Activated CD4-positive, alpha-beta T cell treated with anti-CD3 and anti-CD28 coated beads, Interleukin-10, Interleukin-2, amounts not matched to agents 100 ng/mL and 50 ng/mL, durations not matched to agents 16 hours and 8 hours (primary cell): ENCODE data around the gene TWIST1.

Experiments
- DNase-seq: peaks from one replicate; pipeline ENCODE4 v3.0.0-alpha.2; 2020

Gene TWIST1

GRCh38 chr7:19117091-19117869 lies at the start of gene TWIST1:
Gene TWIST1, minus strand, starts transcription at chr7:19117636. Its CDS starts 315 bp downstream, at chr7:19117321.
- peak; percentile 6 for DNase-seq

DNA sequence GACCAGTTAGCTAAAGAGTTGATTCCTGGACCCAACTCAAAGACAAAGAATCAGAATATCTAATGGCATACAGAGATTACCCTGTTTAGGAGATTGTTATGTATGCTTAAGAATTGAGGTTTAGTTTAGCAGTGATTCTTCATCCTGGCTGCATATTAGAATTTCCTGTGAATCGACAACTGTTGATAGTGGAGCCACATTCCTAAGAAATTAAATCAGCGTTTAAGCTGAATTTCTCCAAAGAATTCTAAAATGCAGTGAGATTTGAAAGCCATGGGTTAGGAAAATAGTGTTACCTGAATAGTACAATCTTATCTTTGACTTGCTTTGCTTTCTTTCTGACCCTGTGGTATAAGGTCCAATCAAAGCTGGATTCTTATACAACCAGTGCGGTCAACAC lies 44.2 kb upstream of the TWIST1 start:
- no peak for DNase-seq

GRCh38 chr7:19146699-19147098 lies 29.3 kb upstream of the TWIST1 start:
- DNase-seq = no peak

- DNase-seq = no peak
Observed at GRCh38 chr7:19145434-19146115, 28.1 kb upstream of the TWIST1 start.

DNA sequence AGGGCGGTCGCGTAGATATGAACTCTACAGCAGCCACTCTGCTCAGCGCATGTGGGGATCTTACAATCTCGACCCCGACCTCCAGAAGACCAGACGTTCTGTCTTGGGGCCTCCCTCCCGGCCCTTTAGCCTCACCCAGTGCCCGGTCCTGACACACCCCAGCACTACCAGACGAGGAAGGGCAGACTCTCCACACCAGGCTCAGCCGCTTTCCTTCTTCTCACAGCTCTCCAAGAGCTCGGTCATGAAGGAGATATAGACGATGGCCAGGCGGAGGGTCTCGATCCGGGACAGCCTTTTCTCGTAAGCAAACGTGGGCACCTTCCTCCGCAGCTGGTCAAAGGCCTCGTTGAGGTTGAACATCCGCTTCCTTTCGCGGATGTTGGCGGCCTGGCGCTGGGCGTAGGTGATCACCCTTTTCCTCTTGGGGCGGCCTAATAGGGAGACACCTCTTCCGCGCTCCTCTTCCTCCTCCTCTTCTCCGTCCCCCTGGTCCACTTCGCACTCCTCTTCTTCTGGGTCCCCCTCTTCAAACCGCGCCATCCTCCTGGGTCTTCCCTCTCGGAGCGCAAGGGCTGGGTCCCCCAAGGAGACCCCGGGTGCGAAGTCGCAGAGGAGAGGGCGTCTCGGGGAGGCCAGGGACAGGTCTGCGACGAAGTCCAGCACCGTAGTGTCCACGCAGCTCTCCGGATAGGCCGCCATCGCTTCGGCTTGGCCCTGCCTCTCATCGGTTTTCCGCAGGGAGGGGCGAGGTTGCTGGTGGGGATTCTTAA lies 27.4 kb upstream of the TWIST1 start, which contains the start of gene FERD3L:
Gene FERD3L (minus strand): TSS at position 761 of the 773 bp plus-strand sequence. CDS start 59 bp downstream, at position 702.
- no peak for DNase-seq

DNA sequence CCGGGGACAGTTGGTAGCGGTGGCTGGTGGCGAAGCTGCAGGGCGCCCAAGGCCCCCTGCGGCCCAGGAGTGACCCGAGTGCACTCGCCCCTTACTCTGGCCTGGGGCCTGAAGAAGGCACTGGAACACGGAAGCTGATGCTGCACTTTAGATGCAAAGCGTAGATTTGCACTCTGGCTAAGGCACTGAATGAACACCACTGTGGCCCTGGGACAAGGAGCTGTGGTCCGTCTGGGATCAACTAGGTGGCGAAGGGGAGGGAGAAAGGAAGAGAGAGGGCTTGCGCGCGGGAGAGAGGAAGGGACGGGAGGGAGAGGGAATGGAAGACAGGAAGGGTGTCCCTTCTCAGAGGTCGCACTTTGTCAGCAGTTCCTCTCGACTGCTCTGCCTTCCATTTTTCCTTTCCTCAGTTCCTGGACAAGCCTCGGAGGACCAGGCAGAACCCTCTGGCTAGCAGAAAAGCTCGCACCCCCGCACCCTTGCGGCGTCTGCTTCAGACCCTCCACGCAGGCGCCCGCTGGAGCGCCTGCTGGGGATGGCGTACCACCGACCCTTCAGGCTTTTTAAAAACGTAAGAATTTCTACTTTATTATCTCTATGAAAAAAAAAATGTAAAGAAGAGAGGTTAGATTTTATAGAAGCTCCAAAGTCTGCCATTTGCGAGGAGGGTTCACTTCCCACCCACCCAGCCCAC lies 26.6 kb upstream of the TWIST1 start:
- DNase-seq = no peak

DNA sequence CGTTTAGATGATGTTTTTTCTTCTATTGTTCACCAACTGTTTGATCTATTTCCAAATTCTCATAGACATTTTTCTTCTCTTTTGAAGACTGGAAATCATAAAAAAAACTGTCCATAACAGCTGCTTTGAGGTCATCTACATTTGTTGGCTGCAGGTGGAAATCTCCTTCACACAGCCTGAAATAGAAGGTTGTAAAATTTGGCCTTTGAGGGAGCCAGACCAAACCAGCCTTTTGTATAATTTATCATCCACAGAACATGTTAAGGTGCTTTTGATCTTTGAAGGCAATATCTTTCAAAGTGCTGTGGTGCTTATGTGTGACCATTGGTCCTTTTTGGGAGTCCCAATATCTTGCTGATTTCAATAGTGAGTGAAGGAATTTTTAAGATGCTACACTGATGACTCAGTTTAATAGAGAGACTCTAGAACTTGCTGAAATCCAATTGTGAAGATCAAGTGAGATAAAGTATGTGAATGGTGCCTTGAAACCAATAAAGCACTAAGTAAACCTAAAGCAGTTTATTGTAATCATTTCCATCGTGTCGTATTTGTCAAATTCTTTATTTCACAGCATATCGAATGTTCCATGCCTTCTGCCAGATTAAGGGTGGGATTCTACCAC lies 22.4 kb upstream of the TWIST1 start:
- no peak for DNase-seq

- no peak for DNase-seq
Observed at GRCh38 chr7:19133886-19134285, 16.4 kb upstream of the TWIST1 start.

GRCh38 chr7:19133390-19133789 lies 16.0 kb upstream of the TWIST1 start:
- DNase-seq = no peak

- DNase-seq = no peak
Observed at GRCh38 chr7:19128856-19129255, 11.4 kb upstream of the TWIST1 start.

GRCh38 chr7:19121977-19122588 lies 4.6 kb upstream of the TWIST1 start:
- peak; percentile 8 for DNase-seq

DNA sequence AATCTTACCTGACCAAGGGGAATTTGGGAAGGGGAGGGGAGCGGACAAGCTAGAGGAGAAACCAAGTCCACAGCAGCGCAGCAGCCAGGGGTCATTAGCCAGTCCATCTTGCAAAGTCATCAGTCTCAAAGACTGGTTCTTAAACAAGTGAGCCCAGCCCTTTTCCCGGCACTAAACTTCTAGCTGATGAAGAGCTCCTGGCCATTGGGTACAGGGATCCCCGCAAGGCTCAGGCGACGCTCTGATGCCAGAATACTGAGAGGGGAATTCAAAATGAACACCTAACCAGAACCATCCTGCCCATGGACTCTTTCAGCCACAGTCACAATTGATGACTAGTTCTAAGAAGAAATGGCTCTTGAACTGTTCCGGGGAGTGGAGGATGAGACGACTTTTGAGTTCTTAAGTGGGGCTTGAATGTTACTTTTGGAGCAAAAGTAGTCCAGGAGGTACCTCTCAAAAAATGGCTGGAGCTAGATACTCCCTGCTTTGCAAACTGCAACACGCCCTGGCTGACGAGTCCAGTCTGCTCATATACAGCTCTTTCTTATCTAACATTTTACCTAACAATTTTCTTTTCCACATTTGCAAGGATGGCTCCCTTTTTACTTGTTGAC lies 2.5 kb upstream of the TWIST1 start:
- DNase-seq = no peak

- no peak for DNase-seq
Observed at GRCh38 chr7:19119372-19119771, 1.9 kb upstream of the TWIST1 start.

DNA sequence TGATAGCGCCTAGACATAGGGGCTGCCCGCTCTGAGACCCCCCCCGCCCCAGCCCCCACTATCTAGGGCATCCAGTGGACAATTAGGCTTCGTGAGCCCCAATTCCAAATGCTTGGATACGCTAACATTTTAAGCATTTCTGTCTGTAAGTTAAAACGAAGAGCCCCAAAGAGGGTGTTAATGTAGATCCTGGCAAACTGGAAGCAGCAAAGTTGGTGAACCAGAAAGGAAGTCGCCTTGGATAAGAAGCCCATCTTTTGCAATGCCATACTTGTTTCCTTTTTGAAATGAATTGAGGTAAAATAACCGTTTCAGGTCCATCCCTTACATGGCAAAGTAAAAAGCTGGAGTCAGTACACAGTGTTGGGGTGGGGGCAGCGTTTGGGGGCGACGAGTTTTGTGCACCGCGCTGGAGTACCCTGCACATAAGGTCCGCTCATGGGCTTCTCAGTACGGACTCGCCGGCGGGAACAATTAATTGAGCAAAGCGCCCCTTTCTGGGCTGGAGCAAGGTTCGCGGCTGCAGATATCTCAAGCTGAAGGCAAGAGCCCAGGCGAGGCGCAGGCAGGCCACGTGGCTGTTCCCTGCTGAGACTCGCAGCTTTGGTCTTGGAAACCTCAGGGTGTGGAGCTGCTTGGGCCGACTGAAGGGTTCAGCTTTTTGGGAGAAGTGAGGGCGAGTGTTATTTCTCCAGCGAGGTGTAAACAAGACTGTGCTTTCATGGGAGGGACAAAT lies 1.4 kb upstream of the TWIST1 start:
- DNase-seq = no peak

- no peak for DNase-seq
Observed at GRCh38 chr7:19117870-19118608, 603 bp upstream of the TWIST1 start.

- DNase-seq = no peak
Observed at GRCh38 chr7:19116121-19117090, 1.0 kb downstream of the TWIST1 start.

- DNase-seq = no peak
Observed at GRCh38 chr7:19114551-19114855, 2.9 kb downstream of the TWIST1 start.

DNA sequence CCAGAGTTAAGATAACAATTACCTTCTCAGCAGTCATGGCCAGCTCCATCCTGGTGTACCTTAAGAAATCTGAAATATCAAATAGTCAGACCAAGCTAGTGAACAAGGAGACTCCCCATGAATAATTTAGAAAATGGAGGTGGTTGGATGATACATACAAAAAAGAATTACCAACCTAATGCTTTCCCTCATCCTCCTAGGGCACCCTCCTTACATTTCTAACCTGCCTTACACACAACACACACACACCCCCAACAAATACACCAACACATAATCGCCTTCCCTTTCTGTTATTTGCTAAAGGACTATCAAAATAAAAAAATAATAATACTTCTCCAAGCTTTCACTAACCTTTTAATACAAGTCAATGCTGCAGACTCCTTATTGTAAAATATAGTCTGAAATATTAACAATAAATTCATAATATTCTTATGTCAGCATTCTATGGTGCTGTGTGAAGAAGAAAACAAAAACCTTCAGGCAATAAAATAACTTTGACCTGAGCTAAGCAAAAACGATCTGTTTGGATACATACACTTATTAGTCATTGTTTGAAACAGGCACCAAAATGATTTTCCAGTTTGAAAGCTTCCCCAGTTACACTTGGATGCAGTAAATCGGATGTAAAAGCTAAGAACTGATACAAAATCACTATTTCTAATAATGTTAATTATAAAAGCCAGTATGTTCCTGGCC lies 3.4 kb downstream of the TWIST1 start:
- DNase-seq = no peak
